ENCODE results near the gene SOX6. TPM values are rescaled to one million over a fixed set of nuclear protein-coding genes. Genes with fewer than 3 reads are reported as not detected.

SOX6 gene
- total RNA-seq, 2 experiments from 2014 or later = 0.13 TPM; not detected in 1

GRCh38 chr11:16195651-16196050, 160.7 kb downstream of the SOX6 start:
- no peak for DNase-seq (ENCODE audit: low spot score)
- ChIA-PET POLR2A (interaction anchor here (0.6 to 1.3 kb wide), 2 partner anchors 8 to 1345 kb away, joined by 3 to 4 read pairs; no protein-coding TSS in a partner anchor), CTCF (ENCODE audit: unreplicated experiment) (no interaction called here)
- Histone ChIP-seq H3K4me2 (ENCODE audit: low read length) (no peak overlapping the region), H3K36me3 (ENCODE audit: insufficient read depth, low read length) (no peaks in the 10 kb centered on the region), H3K9me3 (ENCODE audit: low read length) (no peaks in the 10 kb centered on the region), H3K79me2 (ENCODE audit: insufficient read depth, low read depth, low read length) (no peaks in the 10 kb centered on the region), H4K20me1 (ENCODE audit: insufficient read depth, low read length) (no peaks in the 10 kb centered on the region), H3K9me2 (ENCODE audit: insufficient read depth, low read length) (no peaks in the 10 kb centered on the region), H3K4me3 (ENCODE audit: low read depth, low read length, poor library complexity, severe bottlenecking) (no peak overlapping the region), H2AFZ (ENCODE audit: low read length) (no peak overlapping the region), H3K4me1 (ENCODE audit: insufficient read depth, low read length, poor library complexity, severe bottlenecking) (peaks cover 26% of the 10 kb centered on the region), H3K27ac (ENCODE audit: low read depth, low read length, poor library complexity, severe bottlenecking) (no peak overlapping the region)
- no TSS peak for BruUV-seq (replicated peaks)
- intact Hi-C loops (cut with micrococcal nuclease; ENCODE audit: unreplicated experiment) = no loop called here
- TF ChIP-seq CTCF (conservative IDR thresholded peaks at IDR 0.05; ENCODE audit: low read length) (no peak), EZH2phosphoT487 (IDR thresholded peaks at IDR 0.05; ENCODE audit: borderline replicate concordance, low read depth, low read length) (no peak)

GRCh38 chr11:16194566-16194965, 161.8 kb downstream of the SOX6 start:
- Histone ChIP-seq H3K9me2 (ENCODE audit: insufficient read depth, low read length) (no peaks in the 10 kb centered on the region), H3K27ac (ENCODE audit: low read depth, low read length, poor library complexity, severe bottlenecking) (no peak overlapping the region), H4K20me1 (ENCODE audit: insufficient read depth, low read length) (no peaks in the 10 kb centered on the region), H3K36me3 (ENCODE audit: insufficient read depth, low read length) (no peaks in the 10 kb centered on the region), H3K4me2 (ENCODE audit: low read length) (0 out of 2 replicates have a peak overlapping the region, but pooled peaks have one; percentile 15), H2AFZ (ENCODE audit: low read length) (peak overlapping the region; percentile 59; the same call in 1 of the 2 replicates), H3K79me2 (ENCODE audit: insufficient read depth, low read depth, low read length) (no peaks in the 10 kb centered on the region), H3K4me1 (ENCODE audit: insufficient read depth, low read length, poor library complexity, severe bottlenecking) (peaks cover 35% of the 10 kb centered on the region), H3K4me3 (ENCODE audit: low read depth, low read length, poor library complexity, severe bottlenecking) (no peak overlapping the region), H3K9me3 (ENCODE audit: low read length) (no peaks in the 10 kb centered on the region)
- intact Hi-C loops (cut with micrococcal nuclease; ENCODE audit: unreplicated experiment) = loop anchor here (5.0 kb wide), 1 partner anchor 413 kb away; no protein-coding TSS in a partner anchor
- no peak for DNase-seq (ENCODE audit: low spot score)
- CTCF ChIA-PET (ENCODE audit: unreplicated experiment) = no interaction called here
- POLR2A ChIA-PET = no interaction called here
- TF ChIP-seq EZH2phosphoT487 (IDR thresholded peaks at IDR 0.05; ENCODE audit: borderline replicate concordance, low read depth, low read length) = no peak
- no peak for TF ChIP-seq CTCF (conservative IDR thresholded peaks at IDR 0.05; ENCODE audit: low read length)
- no TSS peak for BruUV-seq (replicated peaks)

- H3K79me2 ChIP-seq (ENCODE audit: insufficient read depth, low read depth, low read length) = no peaks in the 10 kb centered on the region
- no peaks in the 10 kb centered on the region for H3K36me3 ChIP-seq (ENCODE audit: insufficient read depth, low read length)
- no peaks in the 10 kb centered on the region for H3K9me2 ChIP-seq (ENCODE audit: insufficient read depth, low read length)
- H3K4me1 ChIP-seq (ENCODE audit: insufficient read depth, low read length, poor library complexity, severe bottlenecking) = peaks cover 35% of the 10 kb centered on the region
- no peak overlapping the region for H3K4me3 ChIP-seq (ENCODE audit: low read depth, low read length, poor library complexity, severe bottlenecking)
- POLR2A ChIA-PET = interaction anchor here (0.5 to 1.3 kb wide), 2 partner anchors 15 to 81 kb away, joined by 3 to 4 read pairs; no protein-coding TSS in a partner anchor
- H2AFZ ChIP-seq (ENCODE audit: low read length) = peak overlapping the region; percentile 59; the same call in 1 of the 2 replicates
- no peaks in the 10 kb centered on the region for H4K20me1 ChIP-seq (ENCODE audit: insufficient read depth, low read length)
- H3K4me2 ChIP-seq (ENCODE audit: low read length) = no peak overlapping the region
- no peak for TF ChIP-seq CTCF (conservative IDR thresholded peaks at IDR 0.05; ENCODE audit: low read length)
- TF ChIP-seq EZH2phosphoT487 (IDR thresholded peaks at IDR 0.05; ENCODE audit: borderline replicate concordance, low read depth, low read length) = no peak
- no peak for DNase-seq (ENCODE audit: low spot score)
- intact Hi-C loops (cut with micrococcal nuclease; ENCODE audit: unreplicated experiment) = loop anchor here (5.0 kb wide), 1 partner anchor 413 kb away; no protein-coding TSS in a partner anchor
- BruUV-seq (replicated peaks) = no TSS peak
- no peaks in the 10 kb centered on the region for H3K9me3 ChIP-seq (ENCODE audit: low read length)
- CTCF ChIA-PET (ENCODE audit: unreplicated experiment) = no interaction called here
- H3K27ac ChIP-seq (ENCODE audit: low read depth, low read length, poor library complexity, severe bottlenecking) = no peak overlapping the region
Observed at GRCh38 chr11:16193897-16194381, 162.4 kb downstream of the SOX6 start.

All from OCI-LY7 (cell line).